IMR-90 (cell line): ENCODE data around the gene EIF4G3. TPM values are rescaled to one million over a fixed set of nuclear protein-coding genes. Genes with fewer than 3 reads are reported as not detected.
A peak's percentile ranks its signal among the peaks of the same experiment; 100 is the strongest.

ENCODE experiments used
- ATAC-seq: fragments of 200-7000 bp; cut with Tn5 transposase; 2 replicates; pipeline ENCODE4 v1.9.1; 2020; ENCODE audit warnings: low read depth, mild to moderate bottlenecking, moderate library complexity
- BruUV-seq: library from RNA; stranded (reverse); fragments of 400-500 nt; replicated peaks from 2 replicates; lab custom pipeline; 2021; lab: Mats Ljungman, UMichigan
- CTCF ChIA-PET: fragments of 300-600 bp; formaldehyde crosslinking; extraction: SDS; loops from one replicate; lab custom pipeline; 2021; ENCODE audit warnings: antibody characterized with exemption; lab: Yijun Ruan, JAX
- POLR2A ChIA-PET: fragments of 300-600 bp; sonication (Branson Sonifier 250); formaldehyde crosslinking; loops from one replicate; lab custom pipeline; 2022; ENCODE audit warnings: antibody characterized with exemption; ENCODE audit not compliant: unreplicated experiment; lab: Charles Lee
- DNase-seq: peaks from one replicate; pipeline ENCODE4 v3.0.0; 2013
- H2AFZ ChIP-seq: replicated peaks from 2 replicates; pipeline ENCODE3; 2013; ENCODE audit warnings: low read length, mild to moderate bottlenecking; ENCODE audit not compliant: poor library complexity
- H2AK5ac ChIP-seq: 2 replicates; pipeline ENCODE4 v1.6.1; 2013; ENCODE audit warnings: low read depth, low read length, inconsistent platforms
- H2AK9ac ChIP-seq: replicated peaks from 2 replicates; pipeline ENCODE3; 2013; ENCODE audit warnings: mild to moderate bottlenecking, low read depth, low read length, moderate library complexity; ENCODE audit not compliant: poor library complexity
- H2BK120ac ChIP-seq: 2 replicates; pipeline ENCODE4 v1.6.1; 2013; ENCODE audit warnings: low read depth, low read length, inconsistent platforms
- H2BK15ac ChIP-seq: 3 replicates; pipeline ENCODE4 v1.6.1; 2013; ENCODE audit warnings: low read depth, low read length, inconsistent platforms
- H2BK20ac ChIP-seq: 2 replicates; pipeline ENCODE4 v1.6.1; 2013; ENCODE audit warnings: low read depth, mild to moderate bottlenecking, inconsistent platforms, low read length, moderate library complexity
- H2BK5ac ChIP-seq: 2 replicates; pipeline ENCODE4 v1.6.1; 2013; ENCODE audit warnings: mild to moderate bottlenecking, low read depth, low read length, inconsistent platforms; ENCODE audit not compliant: poor library complexity, severe bottlenecking
- H3K14ac ChIP-seq: replicated peaks from 2 replicates; pipeline ENCODE4 v1.6.1; 2013; ENCODE audit warnings: low read depth, low read length, inconsistent platforms
- H3K18ac ChIP-seq: 2 replicates; pipeline ENCODE4 v1.6.1; 2013; ENCODE audit warnings: low read depth, low read length, control low read depth
- H3K23ac ChIP-seq: 2 replicates; pipeline ENCODE4 v1.6.1; 2013; ENCODE audit warnings: low read depth, low read length, inconsistent platforms
- H3K27ac ChIP-seq: 2 replicates; pipeline ENCODE4 v1.5.1; 2013; ENCODE audit warnings: mild to moderate bottlenecking, control low read depth, low read length; ENCODE audit not compliant: insufficient read depth
- H3K27me3 ChIP-seq: 2 replicates; pipeline ENCODE4 v1.6.1; 2013; ENCODE audit warnings: low read length; ENCODE audit not compliant: control insufficient read depth, insufficient read depth
- H3K36me3 ChIP-seq: 2 replicates; pipeline ENCODE4 v1.6.1; 2013; ENCODE audit warnings: low read length, mixed read lengths; ENCODE audit not compliant: control insufficient read depth, insufficient read depth
- H3K4ac ChIP-seq: 2 replicates; pipeline ENCODE4 v1.6.1; 2013; ENCODE audit warnings: low read depth, low read length, inconsistent platforms
- H3K4me1 ChIP-seq: 2 replicates; pipeline ENCODE4 v1.6.1; 2013; ENCODE audit warnings: low read length, mixed read lengths; ENCODE audit not compliant: control insufficient read depth, insufficient read depth
- H3K4me2 ChIP-seq: 2 replicates; pipeline ENCODE4 v1.6.1; 2013; ENCODE audit warnings: low read depth, mild to moderate bottlenecking, control low read depth, low read length, moderate library complexity
- H3K4me3 ChIP-seq: 2 replicates; pipeline ENCODE4 v1.5.1; 2013; ENCODE audit warnings: low read depth, mild to moderate bottlenecking, control low read depth, low read length, moderate library complexity; ENCODE audit not compliant: insufficient read depth
- H3K56ac ChIP-seq: 2 replicates; pipeline ENCODE4 v1.6.1; 2013; ENCODE audit warnings: low read length, inconsistent platforms; ENCODE audit not compliant: insufficient read depth; ENCODE audit errors: extremely low read depth
- H3K79me1 ChIP-seq, 2 experiments: 2 replicates each; pipeline ENCODE4 v1.6.1; 2013; ENCODE audit warnings: low read length in 2 of 2, inconsistent platforms in 1 of 2, low read depth in 1 of 2
- H3K9ac ChIP-seq: 2 replicates; pipeline ENCODE4 v1.6.1; 2013; ENCODE audit warnings: low read depth, low read length, control low read depth
- H3K9me1 ChIP-seq: 2 replicates; pipeline ENCODE4 v1.6.1; 2013; ENCODE audit warnings: low read length, inconsistent platforms; ENCODE audit not compliant: insufficient read depth
- H3K9me3 ChIP-seq: 2 replicates; pipeline ENCODE4 v1.6.1; 2013; ENCODE audit warnings: low read length; ENCODE audit not compliant: control insufficient read depth, insufficient read depth
- H4K20me1 ChIP-seq: 2 replicates; pipeline ENCODE4 v1.6.1; 2013; ENCODE audit warnings: low read length, inconsistent platforms; ENCODE audit not compliant: insufficient read depth
- H4K5ac ChIP-seq: 2 replicates; pipeline ENCODE4 v1.6.1; 2013; ENCODE audit warnings: mild to moderate bottlenecking, low read depth, low read length, control low read depth
- H4K8ac ChIP-seq, 2 experiments: 2 replicates each; pipeline ENCODE4 v1.6.1; 2013; ENCODE audit warnings: low read depth in 2 of 2, low read length in 2 of 2, control low read depth in 1 of 2, inconsistent platforms in 1 of 2
- H4K91ac ChIP-seq: 2 replicates; pipeline ENCODE4 v1.6.1; 2013; ENCODE audit warnings: low read depth, low read length, inconsistent platforms; ENCODE audit not compliant: insufficient read depth
- ELK1 ChIP-seq: fragments of 150-350 bp; IDR thresholded peaks from 2 replicates; pipeline ENCODE4 v1.6.1; 2016; ENCODE audit warnings: low read depth, mild to moderate bottlenecking, low read length, moderate library complexity, borderline replicate concordance
- NFE2L2 ChIP-seq: fragments of 150-350 bp; IDR thresholded peaks from 2 replicates; pipeline ENCODE4 v1.6.1; 2016; ENCODE audit warnings: low read depth, mild to moderate bottlenecking, low read length
- WGBS, 2 experiments: methylation state at CpG; one replicate each; pipeline versions ENCODE4 v1.1.5 to v1.1.7; 2013; ENCODE audit warnings: missing lambda C conversion rate in 2 of 2; ENCODE audit not compliant: insufficient read length in 1 of 2; ENCODE audit errors: extremely low coverage in 2 of 2; 5-methylcytosine and 5-hydroxymethylcytosine counted together
- dilution Hi-C: fragments of 300-500 bp; cut with HindIII; formaldehyde crosslinking; loops from one replicate; pipeline ENCODE4 v1.14.3; 2018; ENCODE audit warnings: low sequenced_read_pairs; ENCODE audit not compliant: unreplicated experiment
- in situ Hi-C: fragments of 300-500 bp; cut with MboI; formaldehyde crosslinking; loops from 3 replicates; pipeline ENCODE4 v1.14.3; 2019; ENCODE audit warnings: low sequenced_read_pairs, inconsistent platforms, mixed read lengths
- intact Hi-C: fragments of 100-400 bp; cut with micrococcal nuclease; formaldehyde crosslinking; loops from 2 replicates; pipeline ENCODE4 v1.10.0; 2022
- polyA plus RNA-seq, 3 experiments: library from polyadenylated mRNA; depleted of rRNA; stranded (reverse); fragments of >200 nt; gene quantifications; 2 replicates each; pipeline ENCODE4 v1.2.3, GENCODE V29; 2012; ENCODE audit warnings: low replicate concordance in 1 of 3
- total RNA-seq: library from RNA; depleted of rRNA; stranded (reverse); fragments of >200 nt; gene quantifications from 2 replicates; pipeline ENCODE4 v1.2.3, GENCODE V29; 2012

EIF4G3 gene
- total and polyA plus RNA-seq, 2 of the 4 experiments (the other 2 are of a cell fraction), result 25.8 to 49.2 TPM

- ATAC-seq, result peak; percentile 43; the same call in 1 of the 2 replicates
- in situ Hi-C loops, result loop anchor here (25.0 kb wide), 1 partner anchor 663 kb away; no protein-coding TSS in a partner anchor
- no TSS peak for BruUV-seq
Measured at GRCh38 chr1:21200767-21201166, 24.1 kb upstream of the EIF4G3 start.

More at GRCh38 chr1:21200767-21201166, 24.1 kb upstream of the EIF4G3 start:
- Histone ChIP-seq H4K5ac (no peak overlapping the region), H3K56ac (no peak overlapping the region), H3K9ac (no peak overlapping the region), H2AFZ (no peak overlapping the region), H3K18ac (no peak overlapping the region), H3K9me3 (no peaks in the 10 kb centered on the region), H3K23ac (no peak overlapping the region), H2BK15ac (no peak overlapping the region), H2AK9ac (no peak overlapping the region), H3K4me2 (no peak overlapping the region), H2BK120ac (no peak overlapping the region), H3K27ac (no peak overlapping the region), H4K8ac (no peak overlapping the region), H2BK20ac (no peak overlapping the region), H3K9me1 (peaks cover 3% of the 10 kb centered on the region; the same call in 1 of the 2 replicates), H2BK5ac (no peak overlapping the region), H3K4me1 (no peaks in the 10 kb centered on the region), H4K20me1 (no peaks in the 10 kb centered on the region), H4K91ac (no peak overlapping the region), H3K14ac (no peak overlapping the region), H3K27me3 (no peaks in the 10 kb centered on the region), H3K79me1 (no peaks in the 10 kb centered on the region), H2AK5ac (no peak overlapping the region), H3K36me3 (no peaks in the 10 kb centered on the region), H3K4me3 (no peak overlapping the region), H3K4ac (no peak overlapping the region)
- intact Hi-C loops, result no loop called here
- ChIA-PET CTCF (no interaction called here), POLR2A (interaction anchor here (0.6 kb wide), 1 partner anchor 8 kb away, joined by 4 read pairs; no protein-coding TSS in a partner anchor)
- DNase-seq, result peak; percentile 62
- 100% methylated on average over 1 of the region's 6 CpGs; no CpG with 5 or more reads in 1 of the 2 experiments for WGBS, 2 experiments
- dilution Hi-C loops, result no loop called here
- TF ChIP-seq ELK1 (no peak), NFE2L2 (peak; percentile 26; the same call in 1 of the 2 replicates)
